ENCODE measurements around the gene UNC13C.

UNC13C gene

GRCh38 chr15:54567408-54568035 lies 589.3 kb downstream of the UNC13C start:
- no peak for DNase-seq (ENCODE audit: low spot score)

GRCh38 chr15:54568381-54568780 lies 590.1 kb downstream of the UNC13C start:
- DNase-seq (ENCODE audit: low spot score): no peak

- no peak for DNase-seq (ENCODE audit: low spot score)
Observed at GRCh38 chr15:54571576-54571975, 593.3 kb downstream of the UNC13C start.

- DNase-seq (ENCODE audit: low spot score): no peak
Observed at GRCh38 chr15:54575586-54575985, 597.3 kb downstream of the UNC13C start.

GRCh38 chr15:54576298-54576935 lies 598.2 kb downstream of the UNC13C start:
- no peak for DNase-seq (ENCODE audit: low spot score)

GRCh38 chr15:54577476-54578250 lies 599.4 kb downstream of the UNC13C start:
- DNase-seq (ENCODE audit: low spot score): no peak

GRCh38 chr15:54579855-54580254 lies 601.6 kb downstream of the UNC13C start:
- DNase-seq (ENCODE audit: low spot score): no peak

- no peak for DNase-seq (ENCODE audit: low spot score)
Observed at GRCh38 chr15:54580643-54581042, 602.4 kb downstream of the UNC13C start.

GRCh38 chr15:54582863-54583643 lies 604.8 kb downstream of the UNC13C start:
- DNase-seq (ENCODE audit: low spot score): no peak

GRCh38 chr15:54585063-54585462 lies 606.8 kb downstream of the UNC13C start:
- DNase-seq (ENCODE audit: low spot score): no peak

- DNase-seq (ENCODE audit: low spot score): no peak
Observed at GRCh38 chr15:54594115-54594514, 615.9 kb downstream of the UNC13C start.

- DNase-seq (ENCODE audit: low spot score): no peak
Observed at GRCh38 chr15:54599386-54599785, 621.1 kb downstream of the UNC13C start.

GRCh38 chr15:54605043-54605442 lies 626.8 kb downstream of the UNC13C start:
- DNase-seq (ENCODE audit: low spot score): peak; percentile 11

- no peak for DNase-seq (ENCODE audit: low spot score)
Observed at GRCh38 chr15:54605556-54605955, 627.3 kb downstream of the UNC13C start.

- DNase-seq (ENCODE audit: low spot score): no peak
Observed at GRCh38 chr15:54608876-54609835, 630.9 kb downstream of the UNC13C start.

GRCh38 chr15:54618120-54618519 lies 639.9 kb downstream of the UNC13C start:
- no peak for DNase-seq (ENCODE audit: low spot score)

- DNase-seq (ENCODE audit: low spot score): no peak
Observed at GRCh38 chr15:54619180-54619579, 640.9 kb downstream of the UNC13C start.

- no peak for DNase-seq (ENCODE audit: low spot score)
Observed at GRCh38 chr15:54620916-54621315, 642.7 kb downstream of the UNC13C start.

GRCh38 chr15:54636147-54636546 lies 657.9 kb downstream of the UNC13C start:
- no peak for DNase-seq (ENCODE audit: low spot score)

GRCh38 chr15:54638666-54639065 lies 660.4 kb downstream of the UNC13C start:
- no peak for DNase-seq (ENCODE audit: low spot score)

GRCh38 chr15:54640873-54641272 lies 662.6 kb downstream of the UNC13C start:
- no peak for DNase-seq (ENCODE audit: low spot score)
